Measurements from ENCODE around the gene SIDT1. TPM values are rescaled to one million over a fixed set of nuclear protein-coding genes. Genes with fewer than 3 reads are reported as not detected.

Gene SIDT1
- total RNA-seq, 1 experiment from 2014 or later = not detected

DNA sequence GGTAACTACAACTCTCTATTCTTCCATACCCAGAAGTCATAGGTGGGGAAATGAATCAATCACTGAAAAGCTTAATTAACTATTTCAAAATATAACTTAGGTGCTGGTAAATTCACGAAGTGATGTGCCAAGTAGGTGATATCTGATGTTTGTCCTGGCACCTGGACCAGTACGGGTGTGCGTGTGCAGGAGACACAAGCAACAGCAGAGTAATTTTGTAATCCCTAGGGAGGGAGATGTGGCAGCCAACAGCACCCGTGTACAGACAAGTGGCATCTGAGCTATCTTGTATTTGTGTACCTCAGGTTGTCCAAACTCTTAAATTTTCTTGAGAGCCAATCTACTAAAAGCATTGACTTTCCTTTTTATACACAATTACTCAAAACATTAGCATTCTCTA is 141.2 kb downstream of the SIDT1 start:
- H3K27ac ChIP-seq (ENCODE audit: low read length) = no peak overlapping the region
- H3K4me3 ChIP-seq (ENCODE audit: low read depth in 2 of 2, low read length in 2 of 2) = no peak overlapping the region
- in situ Hi-C loops (cut with HindIII; ENCODE audit: low pct_unique_long_range_greater_than_20kb, low sequenced_read_pairs) (no loop called here), intact Hi-C loops (cut with micrococcal nuclease; ENCODE audit: unreplicated experiment) (no loop called here)
- ATAC-seq (no peak), DNase-seq (ENCODE audit: low read depth, low spot score) (no peak)
- POLR2A ChIA-PET = no interaction called here
- CTCF ChIA-PET = no interaction called here
- TF ChIP-seq, protein P1, sequence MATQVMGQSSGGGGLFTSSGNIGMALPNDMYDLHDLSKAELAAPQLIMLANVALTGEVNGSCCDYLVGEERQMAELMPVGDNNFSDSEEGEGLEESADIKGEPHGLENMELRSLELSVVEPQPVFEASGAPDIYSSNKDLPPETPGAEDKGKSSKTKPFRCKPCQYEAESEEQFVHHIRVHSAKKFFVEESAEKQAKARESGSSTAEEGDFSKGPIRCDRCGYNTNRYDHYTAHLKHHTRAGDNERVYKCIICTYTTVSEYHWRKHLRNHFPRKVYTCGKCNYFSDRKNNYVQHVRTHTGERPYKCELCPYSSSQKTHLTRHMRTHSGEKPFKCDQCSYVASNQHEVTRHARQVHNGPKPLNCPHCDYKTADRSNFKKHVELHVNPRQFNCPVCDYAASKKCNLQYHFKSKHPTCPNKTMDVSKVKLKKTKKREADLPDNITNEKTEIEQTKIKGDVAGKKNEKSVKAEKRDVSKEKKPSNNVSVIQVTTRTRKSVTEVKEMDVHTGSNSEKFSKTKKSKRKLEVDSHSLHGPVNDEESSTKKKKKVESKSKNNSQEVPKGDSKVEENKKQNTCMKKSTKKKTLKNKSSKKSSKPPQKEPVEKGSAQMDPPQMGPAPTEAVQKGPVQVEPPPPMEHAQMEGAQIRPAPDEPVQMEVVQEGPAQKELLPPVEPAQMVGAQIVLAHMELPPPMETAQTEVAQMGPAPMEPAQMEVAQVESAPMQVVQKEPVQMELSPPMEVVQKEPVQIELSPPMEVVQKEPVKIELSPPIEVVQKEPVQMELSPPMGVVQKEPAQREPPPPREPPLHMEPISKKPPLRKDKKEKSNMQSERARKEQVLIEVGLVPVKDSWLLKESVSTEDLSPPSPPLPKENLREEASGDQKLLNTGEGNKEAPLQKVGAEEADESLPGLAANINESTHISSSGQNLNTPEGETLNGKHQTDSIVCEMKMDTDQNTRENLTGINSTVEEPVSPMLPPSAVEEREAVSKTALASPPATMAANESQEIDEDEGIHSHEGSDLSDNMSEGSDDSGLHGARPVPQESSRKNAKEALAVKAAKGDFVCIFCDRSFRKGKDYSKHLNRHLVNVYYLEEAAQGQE (IDR thresholded peaks at IDR 0.05; ENCODE audit: insufficient read depth in 1 of 2, low read depth in 2 of 2, low read length in 1 of 2) = no peak
- TF ChIP-seq TCF7L2 (IDR thresholded peaks at IDR 0.05; ENCODE audit: low read depth, low read length) = no peak
- TF ChIP-seq POLR2AphosphoS5 (IDR thresholded peaks at IDR 0.05; ENCODE audit: low read depth, low read length) = no peak
- TF ChIP-seq, protein P2, sequence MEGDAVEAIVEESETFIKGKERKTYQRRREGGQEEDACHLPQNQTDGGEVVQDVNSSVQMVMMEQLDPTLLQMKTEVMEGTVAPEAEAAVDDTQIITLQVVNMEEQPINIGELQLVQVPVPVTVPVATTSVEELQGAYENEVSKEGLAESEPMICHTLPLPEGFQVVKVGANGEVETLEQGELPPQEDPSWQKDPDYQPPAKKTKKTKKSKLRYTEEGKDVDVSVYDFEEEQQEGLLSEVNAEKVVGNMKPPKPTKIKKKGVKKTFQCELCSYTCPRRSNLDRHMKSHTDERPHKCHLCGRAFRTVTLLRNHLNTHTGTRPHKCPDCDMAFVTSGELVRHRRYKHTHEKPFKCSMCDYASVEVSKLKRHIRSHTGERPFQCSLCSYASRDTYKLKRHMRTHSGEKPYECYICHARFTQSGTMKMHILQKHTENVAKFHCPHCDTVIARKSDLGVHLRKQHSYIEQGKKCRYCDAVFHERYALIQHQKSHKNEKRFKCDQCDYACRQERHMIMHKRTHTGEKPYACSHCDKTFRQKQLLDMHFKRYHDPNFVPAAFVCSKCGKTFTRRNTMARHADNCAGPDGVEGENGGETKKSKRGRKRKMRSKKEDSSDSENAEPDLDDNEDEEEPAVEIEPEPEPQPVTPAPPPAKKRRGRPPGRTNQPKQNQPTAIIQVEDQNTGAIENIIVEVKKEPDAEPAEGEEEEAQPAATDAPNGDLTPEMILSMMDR (IDR thresholded peaks at IDR 0.05) = no peak
- no peak for TF ChIP-seq SIN3A (IDR thresholded peaks at IDR 0.05; ENCODE audit: borderline replicate concordance, insufficient read depth, low read depth, low read length)
- no peaks in the 10 kb centered on the region for H3K4me1 ChIP-seq (ENCODE audit: control insufficient read depth, insufficient read depth, low read length)
- no peaks in the 10 kb centered on the region for H3K36me3 ChIP-seq (ENCODE audit: control insufficient read depth, insufficient read depth, low read length)
- no peaks in the 10 kb centered on the region for H3K9me3 ChIP-seq (ENCODE audit: control insufficient read depth, insufficient read depth, low read depth, low read length)
- H3K27me3 ChIP-seq (ENCODE audit: control insufficient read depth, insufficient read depth, low read length) = no peaks in the 10 kb centered on the region
- no TSS peak for BruUV-seq (replicated peaks)

DNA sequence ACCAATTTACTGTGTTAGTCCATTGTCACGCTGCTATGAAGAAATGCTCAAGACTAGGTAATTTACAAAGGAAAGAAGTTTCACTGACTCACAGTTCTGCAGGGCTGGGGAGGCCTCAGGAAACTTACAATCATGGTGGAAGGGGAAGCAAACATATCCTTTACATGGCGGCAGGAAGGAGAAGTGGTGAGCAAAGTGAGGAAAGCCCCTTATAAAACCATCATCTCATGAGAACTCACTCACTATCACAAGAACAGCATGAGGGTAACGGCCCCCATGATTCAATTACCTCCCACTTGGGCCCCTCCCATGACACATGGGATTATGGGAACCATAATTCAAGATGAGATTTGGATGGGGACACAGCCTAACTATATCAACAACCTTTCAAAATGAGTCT is 143.9 kb downstream of the SIDT1 start:
- CTCF ChIA-PET = no interaction called here
- no peak for DNase-seq (ENCODE audit: low read depth, low spot score)
- Histone ChIP-seq H3K27me3 (ENCODE audit: control insufficient read depth, insufficient read depth, low read length) (no peaks in the 10 kb centered on the region), H3K27ac (ENCODE audit: low read length) (no peak overlapping the region), H3K36me3 (ENCODE audit: control insufficient read depth, insufficient read depth, low read length) (no peaks in the 10 kb centered on the region), H3K9me3 (ENCODE audit: control insufficient read depth, insufficient read depth, low read depth, low read length) (no peaks in the 10 kb centered on the region), H3K4me3 (ENCODE audit: low read depth in 2 of 2, low read length in 2 of 2) (no peak overlapping the region), H3K4me1 (ENCODE audit: control insufficient read depth, insufficient read depth, low read length) (no peaks in the 10 kb centered on the region)
- POLR2A ChIA-PET = no interaction called here
- ATAC-seq = no peak
- TF ChIP-seq POLR2AphosphoS5 (IDR thresholded peaks at IDR 0.05; ENCODE audit: low read depth, low read length) = no peak
- TF ChIP-seq SIN3A (IDR thresholded peaks at IDR 0.05; ENCODE audit: borderline replicate concordance, insufficient read depth, low read depth, low read length) = no peak
- no peak for TF ChIP-seq TCF7L2 (IDR thresholded peaks at IDR 0.05; ENCODE audit: low read depth, low read length)
- TF ChIP-seq, protein P1 (IDR thresholded peaks at IDR 0.05; ENCODE audit: insufficient read depth in 1 of 2, low read depth in 2 of 2, low read length in 1 of 2) = no peak
- TF ChIP-seq, protein P2 (IDR thresholded peaks at IDR 0.05) = no peak
- intact Hi-C loops (cut with micrococcal nuclease; ENCODE audit: unreplicated experiment) (no loop called here), in situ Hi-C loops (cut with HindIII; ENCODE audit: low pct_unique_long_range_greater_than_20kb, low sequenced_read_pairs) (no loop called here)
- BruUV-seq (replicated peaks) = no TSS peak
